GM19035 (cell line): ENCODE results near the gene USP48.
"Not testable (repeated sequence)": the region's sequence is repeated elsewhere in the genome, so short reads cannot be mapped to it uniquely, and the experiment has no call there.

Experiments
- ATAC-seq: cut with Tn5 transposase; IDR thresholded peaks from one replicate; pipeline ENCODE4 v1.9.1; 2021; ENCODE audit not compliant: unreplicated experiment

USP48 gene, protein sequence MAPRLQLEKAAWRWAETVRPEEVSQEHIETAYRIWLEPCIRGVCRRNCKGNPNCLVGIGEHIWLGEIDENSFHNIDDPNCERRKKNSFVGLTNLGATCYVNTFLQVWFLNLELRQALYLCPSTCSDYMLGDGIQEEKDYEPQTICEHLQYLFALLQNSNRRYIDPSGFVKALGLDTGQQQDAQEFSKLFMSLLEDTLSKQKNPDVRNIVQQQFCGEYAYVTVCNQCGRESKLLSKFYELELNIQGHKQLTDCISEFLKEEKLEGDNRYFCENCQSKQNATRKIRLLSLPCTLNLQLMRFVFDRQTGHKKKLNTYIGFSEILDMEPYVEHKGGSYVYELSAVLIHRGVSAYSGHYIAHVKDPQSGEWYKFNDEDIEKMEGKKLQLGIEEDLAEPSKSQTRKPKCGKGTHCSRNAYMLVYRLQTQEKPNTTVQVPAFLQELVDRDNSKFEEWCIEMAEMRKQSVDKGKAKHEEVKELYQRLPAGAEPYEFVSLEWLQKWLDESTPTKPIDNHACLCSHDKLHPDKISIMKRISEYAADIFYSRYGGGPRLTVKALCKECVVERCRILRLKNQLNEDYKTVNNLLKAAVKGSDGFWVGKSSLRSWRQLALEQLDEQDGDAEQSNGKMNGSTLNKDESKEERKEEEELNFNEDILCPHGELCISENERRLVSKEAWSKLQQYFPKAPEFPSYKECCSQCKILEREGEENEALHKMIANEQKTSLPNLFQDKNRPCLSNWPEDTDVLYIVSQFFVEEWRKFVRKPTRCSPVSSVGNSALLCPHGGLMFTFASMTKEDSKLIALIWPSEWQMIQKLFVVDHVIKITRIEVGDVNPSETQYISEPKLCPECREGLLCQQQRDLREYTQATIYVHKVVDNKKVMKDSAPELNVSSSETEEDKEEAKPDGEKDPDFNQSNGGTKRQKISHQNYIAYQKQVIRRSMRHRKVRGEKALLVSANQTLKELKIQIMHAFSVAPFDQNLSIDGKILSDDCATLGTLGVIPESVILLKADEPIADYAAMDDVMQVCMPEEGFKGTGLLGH

DNA sequence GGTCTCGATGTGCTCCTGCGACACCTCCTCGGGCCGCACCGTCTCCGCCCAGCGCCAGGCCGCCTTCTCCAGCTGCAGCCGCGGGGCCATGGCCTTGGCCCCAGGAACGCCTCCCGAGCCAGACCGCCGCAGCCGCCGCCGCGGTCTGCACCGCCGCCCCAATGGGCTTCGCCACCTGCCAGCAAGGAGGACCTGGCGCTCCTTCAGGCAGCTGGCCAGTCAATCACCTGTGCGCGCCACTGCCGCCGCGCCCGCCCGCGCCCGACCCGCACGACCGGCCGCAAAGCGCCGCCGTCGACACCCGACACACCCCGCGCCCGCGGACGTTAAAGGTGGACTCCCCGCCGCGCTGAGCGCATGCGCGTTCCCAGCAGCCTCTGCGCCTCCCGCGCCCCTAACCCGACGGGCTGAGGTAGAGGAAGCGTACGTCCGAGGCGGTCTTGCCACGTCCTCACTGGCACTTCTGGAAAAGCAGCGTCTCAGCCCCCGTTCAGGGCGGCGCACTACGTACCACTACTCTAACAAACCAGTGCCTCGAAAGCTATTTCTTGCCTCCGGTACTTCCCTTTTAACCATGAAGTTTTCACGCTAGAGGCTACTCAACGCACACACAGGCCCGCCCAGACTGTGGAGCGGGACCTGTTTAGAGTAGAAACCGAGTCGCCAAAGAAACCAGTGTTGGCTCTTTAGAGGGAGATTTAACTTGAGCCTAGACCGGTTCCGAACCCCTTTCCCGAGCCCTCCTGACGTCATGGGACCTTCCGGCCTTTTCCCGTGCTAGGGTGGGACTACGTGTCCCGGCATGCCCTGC, at the start of gene USP48:
USP48 (minus strand) TSS at position 282 of the 811 bp plus-strand sequence; CDS start at position 90, 192 bp downstream.
- peak; percentile 71 for ATAC-seq

DNA sequence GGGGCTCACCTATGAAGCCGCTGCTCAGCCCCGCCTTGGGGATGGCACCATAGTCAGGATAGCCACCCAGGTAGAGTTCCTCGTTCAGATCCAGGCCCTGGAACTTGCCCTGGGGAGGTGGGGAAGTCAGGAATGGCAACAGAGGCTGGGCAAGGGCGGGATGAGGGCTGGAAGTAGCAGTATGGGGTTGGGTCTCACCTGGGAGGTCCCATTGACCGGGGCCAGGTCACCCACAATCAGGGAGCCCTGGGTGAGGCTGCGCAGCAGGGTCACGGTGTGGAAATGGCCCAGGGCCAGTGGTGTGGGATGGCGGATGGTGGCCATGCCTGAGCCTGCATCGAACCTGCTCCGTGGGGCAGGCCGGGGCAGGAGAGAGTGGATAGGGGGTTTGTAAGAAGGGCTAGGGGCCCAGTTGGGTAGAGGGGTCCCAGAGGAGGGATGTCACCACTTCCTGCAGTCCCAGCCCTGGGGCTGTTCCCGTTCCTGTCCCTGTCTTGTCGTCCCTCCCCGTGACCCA, 48.6 kb upstream of the USP48 start:
- ATAC-seq, result no peak

DNA sequence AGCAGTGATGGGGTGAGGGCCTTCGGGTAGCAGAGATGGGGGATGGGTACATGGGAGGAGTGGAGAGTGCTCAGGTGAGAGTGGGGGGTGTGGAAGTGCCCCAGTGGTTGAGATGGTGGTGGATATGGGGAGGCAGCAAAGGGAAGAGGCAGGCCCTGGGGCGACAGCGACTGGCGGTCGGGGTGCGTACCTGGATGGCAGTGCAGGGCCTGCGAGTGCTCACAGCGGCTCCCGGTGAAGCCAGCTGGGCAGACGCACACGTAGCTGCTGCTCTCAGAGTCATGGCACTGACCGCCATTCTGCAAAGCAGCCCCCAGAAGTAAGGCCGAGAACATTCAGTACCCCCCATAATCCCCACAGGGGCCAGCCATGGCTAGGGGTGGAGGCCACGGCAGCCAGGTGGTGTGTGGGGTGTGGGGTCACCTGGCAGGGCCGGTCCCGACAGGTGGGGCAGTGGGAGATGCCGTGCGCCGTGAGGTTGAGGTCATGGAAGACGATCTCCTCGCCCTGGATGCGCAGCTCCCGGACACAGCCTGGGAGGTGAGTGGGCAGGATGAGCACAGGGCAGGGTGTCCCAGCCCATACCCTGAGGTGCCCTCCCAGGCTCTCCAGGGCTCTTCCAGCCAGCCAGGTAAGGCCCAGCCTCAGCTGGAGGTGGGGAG, 48.0 kb upstream of the USP48 start:
- ATAC-seq, result no peak

DNA sequence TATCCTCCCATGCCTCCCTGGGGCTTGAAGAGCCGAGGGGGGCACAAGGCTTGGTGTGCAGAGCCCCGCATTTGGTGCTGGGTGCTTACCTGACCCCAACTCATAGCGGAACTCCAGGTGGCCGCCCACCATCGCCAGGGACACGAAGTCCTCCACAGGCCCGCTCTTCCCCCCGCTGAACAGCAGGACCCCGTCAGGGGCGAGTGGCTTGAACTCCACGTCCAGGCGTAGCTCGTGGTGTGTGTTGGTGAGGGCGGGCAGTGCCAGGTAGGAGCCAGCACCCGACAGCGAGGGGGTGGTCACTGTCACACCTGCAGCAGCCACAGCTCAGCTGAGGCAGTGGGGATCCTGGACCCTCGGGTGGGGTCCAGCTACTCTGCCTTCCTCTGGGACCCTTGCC, 46.3 kb upstream of the USP48 start:
- no peak for ATAC-seq

DNA sequence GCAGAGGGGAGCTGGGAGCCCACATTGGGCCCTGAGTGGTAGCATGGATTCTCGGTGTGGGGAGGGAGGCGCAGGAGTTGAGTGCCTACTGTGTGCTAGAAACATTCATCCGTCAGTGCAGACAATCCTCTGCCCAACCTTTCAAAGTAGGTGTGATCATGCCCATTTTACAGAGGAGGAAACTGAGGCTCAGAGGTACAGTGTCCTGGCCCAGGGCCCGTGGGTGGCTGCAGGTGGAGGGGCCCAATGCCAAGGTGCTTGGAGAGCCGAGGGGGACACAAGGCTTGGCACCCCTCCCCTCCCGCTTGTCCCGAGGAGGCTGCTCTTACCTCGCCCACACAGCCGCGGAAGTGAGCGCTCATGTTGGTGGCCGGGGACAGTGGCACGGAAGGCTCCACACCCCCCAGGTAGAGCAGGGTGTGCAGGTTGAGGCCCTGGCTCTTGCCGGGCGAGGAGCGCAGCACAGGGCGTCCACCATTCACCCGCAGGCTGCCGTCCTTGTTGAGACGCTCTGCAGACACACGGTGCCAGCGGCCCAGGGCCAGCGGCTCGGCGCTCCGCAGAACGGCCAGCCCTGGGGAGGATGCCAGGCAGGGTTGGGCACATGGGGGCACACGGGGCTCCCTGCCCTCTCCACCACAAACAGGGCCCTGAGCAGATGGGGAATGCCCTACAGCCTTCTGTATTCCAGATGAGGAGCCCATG, 45.7 kb upstream of the USP48 start:
- ATAC-seq, result no peak

DNA sequence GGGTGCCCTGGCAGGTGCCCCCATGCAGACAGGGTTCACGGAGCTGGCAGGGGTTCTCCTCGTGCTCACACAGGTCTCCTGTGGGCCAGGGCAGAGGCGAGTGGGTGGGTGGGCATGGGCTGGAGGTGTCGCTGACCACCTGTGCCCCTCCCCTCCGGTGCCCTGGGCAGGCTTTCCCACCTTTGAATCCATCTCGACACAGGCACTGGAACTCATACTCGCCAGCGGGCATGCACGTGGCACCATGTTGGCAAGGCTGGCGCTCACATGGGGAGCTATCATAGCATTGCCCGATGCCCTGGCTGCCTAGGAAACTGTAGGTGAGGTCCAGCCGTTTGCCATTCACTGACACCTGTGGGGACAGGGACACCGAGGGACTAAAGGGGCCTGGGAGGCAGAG, 45.1 kb upstream of the USP48 start:
- no peak for ATAC-seq

DNA sequence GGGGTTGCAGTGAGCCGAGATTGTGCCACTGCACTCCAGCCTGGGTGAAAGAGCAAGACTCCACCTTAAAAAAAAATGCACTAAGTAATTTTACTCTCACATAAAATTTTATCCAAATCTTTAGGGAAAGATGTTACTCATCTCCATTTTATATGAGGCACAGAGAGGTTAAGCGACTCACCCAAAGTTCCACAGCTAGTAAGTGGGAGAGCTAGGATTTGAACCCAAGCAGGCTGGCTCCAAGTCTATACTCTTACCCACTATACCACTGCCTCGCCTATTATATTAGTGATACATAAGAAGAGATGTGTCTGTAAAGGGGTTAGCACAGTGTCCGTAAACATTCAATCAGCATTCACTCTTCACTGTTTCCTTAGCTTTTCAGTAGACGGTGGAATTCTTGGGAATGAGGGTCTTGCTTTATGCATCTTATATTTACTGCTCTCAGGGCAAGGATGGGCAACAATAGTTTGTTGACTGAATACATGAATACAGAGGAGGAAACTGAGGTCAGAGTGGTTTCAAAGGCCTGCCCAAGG, 44.3 kb upstream of the USP48 start:
- ATAC-seq, result no peak

DNA sequence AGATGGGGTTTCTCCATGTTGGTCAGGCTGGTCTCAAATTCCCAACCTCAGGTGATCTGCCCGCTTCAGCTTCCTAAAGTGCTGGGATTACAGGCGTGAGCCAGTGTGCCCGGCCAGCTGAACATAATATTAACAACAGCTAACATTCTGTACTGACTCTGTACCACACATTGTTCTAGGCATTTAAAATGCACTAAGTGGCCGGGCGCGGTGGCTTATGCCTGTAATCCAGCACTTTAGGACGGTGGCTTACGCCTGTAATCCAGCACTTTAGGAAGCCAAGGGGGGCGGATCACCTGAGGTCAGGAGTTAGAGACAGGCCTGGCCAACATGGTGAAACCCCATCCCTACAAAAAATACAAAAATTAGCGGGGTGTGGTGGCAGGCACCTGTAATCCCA, 43.7 kb upstream of the USP48 start:
- ATAC-seq, result not testable (repeated sequence)

DNA sequence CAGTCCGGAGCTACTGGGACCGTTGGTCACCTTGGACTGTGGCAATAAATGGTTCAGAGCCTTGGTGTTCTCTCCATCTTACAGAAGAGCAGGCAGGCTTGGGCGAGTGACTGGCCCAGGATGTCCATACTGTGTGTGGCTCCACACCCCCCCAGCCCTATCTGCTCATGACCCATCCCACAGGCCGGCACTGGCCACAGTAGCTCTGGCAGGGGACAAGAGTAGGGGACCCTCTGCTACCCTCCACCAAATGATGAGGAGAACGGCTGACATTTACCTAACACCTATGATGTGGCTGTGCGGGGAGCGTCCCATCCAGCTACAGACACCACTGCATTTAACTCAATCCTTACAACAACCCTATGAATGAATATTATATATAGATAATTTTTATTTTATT, 42.4 kb upstream of the USP48 start:
- ATAC-seq, result no peak

DNA sequence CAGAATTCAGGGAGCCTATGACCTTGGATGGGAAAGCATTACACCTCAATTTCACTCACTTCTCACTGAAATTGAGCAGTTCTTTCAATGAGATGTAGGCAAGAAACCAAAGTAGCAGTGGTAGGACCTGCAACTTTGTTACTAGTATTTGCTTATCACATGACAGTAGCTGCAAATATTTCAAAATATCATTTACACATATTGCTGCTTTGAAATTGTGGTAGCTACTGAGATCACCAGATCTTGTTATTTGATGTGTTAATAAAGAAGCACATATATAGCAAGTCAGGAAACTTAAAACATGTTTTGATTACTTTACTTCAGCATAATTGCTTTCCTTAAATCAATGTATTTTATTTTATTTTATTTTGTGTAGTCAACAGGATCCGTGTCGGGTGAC, 42.0 kb upstream of the USP48 start:
- ATAC-seq, result no peak

DNA sequence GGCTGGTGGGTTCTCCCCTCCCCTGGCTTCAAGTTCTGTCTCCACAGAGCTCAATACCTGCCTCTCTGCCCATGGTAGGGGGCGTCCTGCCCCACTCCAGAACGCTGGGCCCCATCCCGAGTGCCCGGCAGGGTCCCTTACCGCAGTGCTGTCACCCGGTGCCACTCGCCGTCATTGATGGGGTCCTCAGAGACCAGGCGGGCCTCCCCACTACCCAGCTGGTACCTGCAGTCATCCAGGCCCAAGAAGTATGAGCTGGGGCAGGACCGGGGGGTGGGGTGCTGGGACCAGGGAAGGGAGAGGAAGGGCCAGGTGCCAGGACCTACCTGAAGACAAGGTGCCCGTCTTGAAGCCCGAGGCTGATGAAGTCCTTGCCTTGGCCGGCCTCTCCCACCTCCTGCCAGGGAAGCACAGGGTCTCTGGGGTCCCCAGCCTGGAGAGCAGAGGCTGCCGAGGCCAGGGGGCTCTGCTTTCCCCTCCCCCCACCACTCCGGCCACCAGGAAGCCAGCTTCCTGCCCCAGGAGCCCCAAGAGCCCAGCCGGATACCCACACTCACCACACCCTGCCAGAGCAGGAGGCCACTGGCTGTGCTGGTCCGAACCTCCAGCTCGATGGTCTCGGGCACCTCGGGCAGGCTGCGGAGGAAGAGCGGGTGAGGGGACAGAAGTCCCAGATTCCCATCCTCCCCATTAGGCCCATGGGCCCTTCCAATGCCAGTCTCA, 41.2 kb upstream of the USP48 start:
- ATAC-seq, result no peak

DNA sequence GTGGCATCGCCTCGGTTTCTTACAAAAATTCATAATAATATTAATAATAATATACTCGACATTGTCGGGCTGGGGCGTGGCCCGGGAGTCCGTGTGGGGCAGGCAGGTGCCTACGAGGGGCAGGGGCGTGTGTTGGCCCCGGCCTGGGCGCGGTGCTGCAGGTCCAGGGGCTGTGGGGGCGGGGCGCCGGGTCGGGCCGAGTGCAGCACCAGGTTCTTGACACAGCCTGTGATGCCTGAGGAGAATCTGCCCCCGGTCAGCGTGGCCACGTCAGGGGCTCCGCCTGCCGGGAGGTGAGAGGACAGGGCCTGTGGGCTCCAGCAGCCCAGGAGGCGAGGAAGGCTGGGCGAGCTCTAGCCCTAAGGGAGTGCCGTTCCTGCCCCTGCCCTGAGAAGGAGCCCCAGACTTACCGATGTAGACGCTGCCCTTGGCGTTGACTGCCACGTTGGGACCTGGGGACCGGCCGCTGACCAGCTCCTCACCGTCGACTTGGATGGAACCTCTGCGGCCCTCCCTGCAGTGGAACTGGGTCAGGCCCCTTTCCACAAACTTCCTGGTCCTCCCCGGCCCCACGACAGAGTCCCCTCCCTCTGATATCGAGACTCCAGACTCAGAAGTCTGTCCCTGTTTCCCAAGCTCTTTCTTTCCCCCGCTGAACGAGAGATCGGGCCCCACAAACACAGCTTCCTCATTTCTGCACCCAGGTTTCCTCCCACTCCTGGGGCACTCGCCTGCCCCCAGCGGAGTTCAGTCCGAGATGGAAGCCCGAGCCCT, 40.4 kb upstream of the USP48 start:
- ATAC-seq, result no peak

DNA sequence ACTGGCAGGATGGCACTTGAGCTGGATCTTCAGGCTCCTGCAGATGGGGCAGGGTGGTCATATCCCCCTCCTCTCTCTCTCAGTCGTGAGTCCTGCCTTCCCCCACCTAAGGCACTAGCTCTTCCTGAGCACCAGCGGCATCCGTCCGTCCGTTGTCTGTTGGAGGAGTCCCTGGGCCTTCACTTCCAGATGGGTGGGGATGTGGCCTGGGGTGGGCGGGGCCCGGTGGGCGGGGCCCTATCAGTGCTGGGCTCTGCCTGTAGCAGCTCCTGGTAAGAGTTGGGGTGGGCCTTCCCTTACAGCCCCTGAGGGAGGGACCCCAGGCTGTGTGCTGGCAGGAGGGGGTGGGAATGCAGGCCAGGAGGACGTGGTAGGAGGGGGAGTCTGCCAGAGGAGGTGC, 39.4 kb upstream of the USP48 start:
- ATAC-seq, result no peak

DNA sequence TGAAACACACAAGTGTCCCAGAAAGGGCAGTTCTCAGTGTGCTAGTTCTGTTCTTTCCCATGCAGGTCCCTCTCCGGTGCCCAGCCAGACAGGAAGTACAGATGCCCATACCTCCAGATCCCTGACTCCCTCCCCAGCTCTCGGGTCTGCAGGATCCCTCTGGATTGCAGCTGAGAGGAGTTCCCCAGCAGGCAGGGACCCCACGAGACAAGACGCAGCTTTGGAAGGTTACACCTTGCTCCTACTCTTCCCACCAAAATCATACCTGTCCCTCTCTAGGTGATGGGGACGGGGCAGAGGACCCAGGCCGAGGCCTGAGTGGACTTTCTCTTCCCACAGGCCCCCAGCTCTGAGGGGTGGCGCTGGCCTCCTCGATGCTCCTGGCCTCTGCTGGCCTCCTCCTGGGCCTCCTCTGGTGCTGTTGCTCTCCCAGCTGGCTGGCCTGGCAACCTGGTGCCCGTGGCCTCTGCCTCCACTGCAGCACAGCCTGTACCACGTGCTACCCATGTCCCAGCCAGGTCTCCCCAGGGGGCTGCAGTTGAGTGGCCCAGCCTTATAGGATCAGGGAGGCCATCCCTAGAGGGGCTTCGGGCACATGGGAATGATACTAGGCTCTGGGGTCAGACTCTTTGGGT, 38.6 kb upstream of the USP48 start:
- no peak for ATAC-seq

DNA sequence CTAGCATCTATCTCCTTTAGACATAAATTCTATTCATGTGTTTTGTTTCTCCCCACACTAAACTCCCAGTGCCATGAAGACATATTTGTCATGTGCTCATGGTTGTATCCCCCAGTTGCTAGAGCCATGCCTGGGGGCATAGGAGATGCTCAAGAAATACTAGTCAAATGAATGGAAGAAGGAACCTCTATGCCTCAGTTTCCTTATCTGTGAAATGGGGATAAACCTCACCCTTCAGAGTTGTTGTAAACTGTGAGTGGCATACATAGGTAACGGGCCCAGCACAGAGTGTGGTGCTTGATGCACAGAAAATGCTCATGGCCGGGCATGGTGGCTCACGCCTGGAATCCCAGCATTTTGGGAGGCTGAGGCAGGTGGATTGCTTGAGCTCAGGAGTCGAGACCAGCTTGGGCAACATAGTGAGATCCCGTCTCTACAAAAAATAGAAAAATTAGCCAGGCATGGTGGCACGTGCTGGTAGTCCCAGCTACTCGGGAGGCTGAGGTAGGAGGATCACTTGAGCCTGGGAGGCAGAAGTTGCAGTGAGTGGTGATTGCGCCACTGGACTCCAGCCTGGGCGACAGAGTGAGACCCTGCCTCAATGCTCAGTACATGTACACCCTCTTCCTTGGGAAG, 37.8 kb upstream of the USP48 start:
- ATAC-seq, result no peak

DNA sequence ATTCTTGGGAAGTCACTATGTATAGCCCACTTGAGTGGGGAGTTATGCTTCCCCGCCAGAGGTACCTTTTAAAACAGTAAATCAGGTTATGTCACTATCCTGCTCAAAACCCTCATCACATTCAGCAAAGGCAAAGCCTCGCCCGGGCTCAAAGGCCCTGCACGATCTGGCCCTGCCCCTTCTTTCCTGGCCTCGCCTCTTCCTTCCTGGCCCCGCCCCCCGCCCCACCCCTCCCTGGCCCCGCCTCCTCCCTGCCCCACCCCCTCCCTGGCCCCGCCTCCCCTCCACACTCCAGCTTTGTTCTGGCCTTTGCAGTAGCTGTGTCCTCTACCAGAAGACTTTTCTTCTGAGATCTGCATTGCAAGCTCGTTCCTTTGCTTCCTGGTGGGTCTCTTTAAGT, 35.7 kb upstream of the USP48 start:
- ATAC-seq, result no peak
